Measurements from ENCODE around the gene GJA3. TPM values are rescaled to one million over a fixed set of nuclear protein-coding genes. Genes with fewer than 3 reads are reported as not detected.

Gene GJA3
- total RNA-seq, 1 experiment from 2014 or later, result 0.92 TPM

DNA sequence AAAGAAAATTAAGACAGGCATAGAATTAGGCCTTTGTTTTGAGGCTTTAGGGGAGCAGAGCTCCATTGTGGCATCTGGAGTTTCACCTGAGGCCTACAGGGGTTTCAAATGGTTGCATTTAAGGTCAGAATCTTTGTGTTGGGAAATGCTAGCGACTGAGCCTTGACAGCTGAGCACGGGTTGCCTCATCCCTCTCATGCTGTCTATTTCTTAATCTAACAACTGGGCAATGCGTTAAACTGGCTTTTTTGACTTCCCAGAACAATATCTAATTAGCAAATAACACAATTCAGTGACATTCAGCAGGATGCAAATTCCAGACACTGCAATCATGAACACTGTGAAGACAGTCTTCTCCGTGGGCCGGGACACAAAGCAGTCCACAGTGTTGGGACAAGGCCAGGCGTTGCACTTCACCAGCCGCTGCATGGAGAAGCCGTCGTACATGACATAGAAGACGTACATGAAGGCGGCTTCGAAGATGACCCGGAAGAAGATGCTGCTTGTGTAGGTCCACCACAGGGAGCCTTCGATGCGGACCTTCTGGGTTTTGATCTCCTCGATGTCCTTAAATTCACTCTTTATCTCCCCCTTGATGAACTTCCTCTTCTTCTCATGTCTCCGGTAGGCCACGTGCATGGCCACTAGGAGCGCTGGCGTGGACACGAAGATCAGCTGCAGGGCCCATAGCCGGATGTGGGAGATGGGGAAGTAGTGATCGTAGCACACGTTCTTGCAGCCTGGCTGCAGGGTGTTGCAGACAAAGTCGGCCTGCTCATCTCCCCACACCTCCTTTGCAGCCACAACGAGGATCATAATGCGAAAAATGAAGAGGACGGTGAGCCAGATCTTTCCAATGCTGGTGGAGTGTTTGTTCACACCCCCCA, 28.1 kb upstream of the GJA3 start:
- no peak overlapping the region for H3K56ac ChIP-seq (ENCODE audit: insufficient read length, low read depth, low read length)
- H3K9me3 Mint-ChIP-seq, result 0 out of 5 replicates have a peak, but pooled peaks cover 0 to 2% of the 10 kb centered on the region in 2 experiments
- no peak overlapping the region for H2BK120ac ChIP-seq (ENCODE audit: low read depth, low read length, poor library complexity, severe bottlenecking)
- H3K9me3 ChIP-seq (ENCODE audit: control insufficient read depth, low read depth, low read length), result no peaks in the 10 kb centered on the region
- no peaks in the 10 kb centered on the region for H3K79me1 ChIP-seq (ENCODE audit: insufficient read depth, low read depth, low read length, poor library complexity, severe bottlenecking)
- peaks cover 6 to 14% of the 10 kb centered on the region in 2 experiments for H3K4me1 Mint-ChIP-seq
- H2BK15ac ChIP-seq (ENCODE audit: low read depth, low read length), result no peak overlapping the region
- H3K4me2 ChIP-seq (ENCODE audit: insufficient read depth, insufficient read length, low read length), result no peak overlapping the region
- no peak overlapping the region for H4K5ac ChIP-seq (ENCODE audit: insufficient read length, low read depth, low read length)
- no peaks in the 10 kb centered on the region for H3K36me3 Mint-ChIP-seq (ENCODE audit: insufficient read depth in 1 of 3, low read depth in 3 of 3)
- peaks cover 35% of the 10 kb centered on the region for H3K27me3 ChIP-seq (ENCODE audit: insufficient read depth, low read length)
- no peak overlapping the region for H3K27ac ChIP-seq (ENCODE audit: insufficient read length, low read depth, low read length)
- H3K23me2 ChIP-seq (ENCODE audit: insufficient read length, low read depth, low read length, poor library complexity, severe bottlenecking), result peaks cover 18% of the 10 kb centered on the region
- no peak overlapping the region for H2BK20ac ChIP-seq (ENCODE audit: low read depth, low read length, poor library complexity, severe bottlenecking)
- H3T11ph ChIP-seq (ENCODE audit: low read length), result no peak overlapping the region
- H3K4me3 Mint-ChIP-seq, result no peak overlapping the region
- no peak overlapping the region for H4K8ac ChIP-seq (replicated peaks; ENCODE audit: insufficient read length, low read depth, low read length)
- H3K9ac ChIP-seq (ENCODE audit: extremely low read depth, insufficient read length, low read length), result no peak overlapping the region
- no peak overlapping the region for H2AFZ ChIP-seq (ENCODE audit: low read length)
- no peak overlapping the region for H3K4ac ChIP-seq (ENCODE audit: low read depth, low read length)
- H4K91ac ChIP-seq (ENCODE audit: insufficient read length, low read depth, low read length), result no peak overlapping the region
- peak; percentile 67 for DNase-seq
- H3K14ac ChIP-seq (ENCODE audit: insufficient read depth, low read length), result no peak overlapping the region
- peaks cover 61% of the 10 kb centered on the region for H3K27me3 Mint-ChIP-seq (ENCODE audit: low read depth)
- no peaks in the 10 kb centered on the region for H3K79me2 ChIP-seq (ENCODE audit: insufficient read depth, low read length)
- no peak overlapping the region for H3K23ac ChIP-seq (ENCODE audit: insufficient read length, low read depth, low read length)
- no peak overlapping the region for H3K27ac Mint-ChIP-seq
- no peak overlapping the region for H2BK12ac ChIP-seq (ENCODE audit: insufficient read length, low read depth, low read length)
- H2BK5ac ChIP-seq (ENCODE audit: insufficient read length, low read length), result no peak overlapping the region
- H4K20me1 ChIP-seq (ENCODE audit: control insufficient read depth, insufficient read depth, insufficient read length), result peaks cover 2% of the 10 kb centered on the region
- H2AK5ac ChIP-seq (ENCODE audit: insufficient read length, low read length), result no peak overlapping the region
- WGBS (ENCODE audit: extremely low coverage, insufficient read length, low lambda C conversion rate), result no CpG with 5 or more reads among the region's 28 CpGs
- TF ChIP-seq, protein P1, sequence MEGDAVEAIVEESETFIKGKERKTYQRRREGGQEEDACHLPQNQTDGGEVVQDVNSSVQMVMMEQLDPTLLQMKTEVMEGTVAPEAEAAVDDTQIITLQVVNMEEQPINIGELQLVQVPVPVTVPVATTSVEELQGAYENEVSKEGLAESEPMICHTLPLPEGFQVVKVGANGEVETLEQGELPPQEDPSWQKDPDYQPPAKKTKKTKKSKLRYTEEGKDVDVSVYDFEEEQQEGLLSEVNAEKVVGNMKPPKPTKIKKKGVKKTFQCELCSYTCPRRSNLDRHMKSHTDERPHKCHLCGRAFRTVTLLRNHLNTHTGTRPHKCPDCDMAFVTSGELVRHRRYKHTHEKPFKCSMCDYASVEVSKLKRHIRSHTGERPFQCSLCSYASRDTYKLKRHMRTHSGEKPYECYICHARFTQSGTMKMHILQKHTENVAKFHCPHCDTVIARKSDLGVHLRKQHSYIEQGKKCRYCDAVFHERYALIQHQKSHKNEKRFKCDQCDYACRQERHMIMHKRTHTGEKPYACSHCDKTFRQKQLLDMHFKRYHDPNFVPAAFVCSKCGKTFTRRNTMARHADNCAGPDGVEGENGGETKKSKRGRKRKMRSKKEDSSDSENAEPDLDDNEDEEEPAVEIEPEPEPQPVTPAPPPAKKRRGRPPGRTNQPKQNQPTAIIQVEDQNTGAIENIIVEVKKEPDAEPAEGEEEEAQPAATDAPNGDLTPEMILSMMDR (conservative IDR thresholded peaks at IDR 0.05), result peak; percentile 65
- no peak overlapping the region for H3K18ac ChIP-seq (ENCODE audit: insufficient read length, low read depth, low read length)
- no peaks in the 10 kb centered on the region for H3K4me1 ChIP-seq (ENCODE audit: insufficient read depth, low read length)
